CD4-positive, alpha-beta T cell treated with Interleukin-21 for 1 hour (primary cell): Measurements from ENCODE around the gene JARID2.

Experiments
- DNase-seq: peaks from one replicate; pipeline ENCODE4 v3.0.0-alpha.2; 2020

JARID2 gene

DNA sequence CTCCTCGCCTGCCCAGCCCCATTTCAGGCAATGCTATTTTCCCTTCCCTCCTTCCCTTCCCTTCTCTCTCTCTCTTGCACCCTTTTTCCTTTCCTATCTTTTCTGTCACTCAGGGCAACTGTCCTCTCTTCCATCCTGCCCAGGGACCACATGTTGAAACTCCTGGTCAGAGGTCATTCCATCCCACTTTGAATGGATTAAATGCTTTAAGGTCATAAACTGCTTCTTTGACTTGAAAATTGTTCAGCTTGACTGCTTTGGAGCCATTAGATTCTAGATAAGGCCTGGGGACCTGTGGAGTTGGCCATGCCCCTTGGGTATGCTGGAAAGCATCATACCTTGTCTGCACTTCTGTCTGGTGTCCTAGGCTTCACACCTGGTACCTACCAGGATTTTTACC is 310.8 kb downstream of the JARID2 start:
- no peak for DNase-seq

DNA sequence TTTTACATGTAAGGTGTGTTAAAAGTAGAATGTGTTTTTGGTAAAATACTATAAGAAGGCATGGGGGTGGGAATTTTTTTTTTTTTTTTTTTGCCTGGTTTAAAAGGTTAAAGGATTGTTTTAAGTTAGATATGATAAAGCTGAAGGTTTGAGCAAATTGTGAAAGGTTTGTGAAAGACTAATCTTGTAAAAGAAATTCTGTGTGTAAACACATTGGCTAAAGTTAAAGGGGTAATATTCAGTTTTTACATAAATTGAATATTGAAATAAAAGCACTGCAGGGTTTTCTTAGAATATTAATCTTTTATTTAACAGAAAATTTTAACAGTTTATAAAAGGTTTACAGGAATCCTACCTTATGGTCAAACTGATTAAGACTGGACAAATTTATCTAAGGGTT is 311.3 kb downstream of the JARID2 start:
- no peak for DNase-seq

DNA sequence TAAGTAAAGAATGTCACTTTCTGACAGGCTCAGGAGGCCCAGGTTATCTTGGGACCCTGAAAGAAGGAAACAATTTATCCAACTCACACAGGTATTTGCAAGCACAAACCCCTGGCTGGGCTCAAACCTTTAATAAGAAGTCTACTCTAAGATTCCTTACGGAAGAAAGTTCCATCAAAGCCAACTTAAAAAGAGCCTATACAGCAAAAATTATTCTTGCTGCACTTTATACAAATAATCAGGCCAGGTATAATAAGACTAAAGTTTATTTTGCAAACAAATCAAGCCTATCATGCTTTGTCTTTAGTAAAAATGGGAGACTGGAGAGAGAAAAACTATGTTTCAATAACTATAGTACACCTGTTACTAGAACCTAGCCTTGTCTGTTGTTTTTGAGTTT is 314.8 kb downstream of the JARID2 start:
- DNase-seq, result no peak

DNA sequence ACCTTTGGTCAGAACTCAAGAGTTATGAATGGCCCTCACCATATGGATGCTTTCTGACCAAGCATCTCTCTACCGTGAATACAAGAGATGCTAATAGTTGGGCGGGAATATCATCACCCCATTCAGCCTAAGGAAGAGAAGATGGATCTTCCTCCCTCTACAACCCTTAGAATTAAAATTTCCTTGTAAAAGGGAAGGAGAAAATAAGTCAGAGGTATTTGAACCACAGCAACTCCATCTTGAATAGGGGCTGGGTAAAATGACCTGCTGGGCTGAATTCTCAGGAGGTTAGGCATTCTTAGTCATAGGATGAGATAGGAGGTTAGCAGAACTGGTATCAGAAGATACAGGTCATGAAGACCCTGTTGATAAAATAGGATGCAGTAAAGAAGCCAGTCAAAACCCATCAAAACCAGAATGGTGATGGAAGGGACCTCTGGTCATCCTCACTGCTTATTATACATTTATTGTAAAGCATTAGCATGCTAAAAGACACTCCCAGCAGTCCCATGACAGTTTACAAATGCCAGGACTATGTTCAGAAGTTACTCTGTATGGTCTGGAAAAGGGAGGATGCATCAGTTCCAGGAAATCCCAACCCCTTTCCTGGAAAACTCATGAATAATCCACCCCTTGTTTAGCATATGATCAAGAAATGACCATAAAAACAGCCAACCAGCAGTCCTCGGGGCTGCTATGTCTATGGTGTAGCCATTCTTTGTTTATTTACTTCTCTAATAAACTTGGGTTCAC is 315.8 kb downstream of the JARID2 start:
- DNase-seq, result no peak

DNA sequence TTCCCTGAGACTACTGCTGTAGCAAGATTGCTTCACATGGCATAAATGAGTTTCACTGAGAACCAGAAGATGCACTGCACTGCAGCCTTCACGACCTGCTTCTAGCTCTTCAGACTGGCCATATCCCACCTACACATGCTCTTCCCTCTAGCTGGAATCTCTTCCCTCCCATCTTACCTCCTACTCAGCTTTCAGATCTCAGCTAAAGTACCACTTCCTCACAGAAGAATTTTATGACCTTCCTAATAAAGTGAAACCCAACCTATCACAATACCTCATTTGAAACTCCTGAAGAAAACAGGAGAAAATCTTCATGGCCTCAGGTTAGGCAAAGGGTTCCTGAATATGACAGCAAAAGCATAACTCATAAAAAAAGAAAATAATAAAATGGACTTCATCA is 317.1 kb downstream of the JARID2 start:
- DNase-seq, result no peak

DNA sequence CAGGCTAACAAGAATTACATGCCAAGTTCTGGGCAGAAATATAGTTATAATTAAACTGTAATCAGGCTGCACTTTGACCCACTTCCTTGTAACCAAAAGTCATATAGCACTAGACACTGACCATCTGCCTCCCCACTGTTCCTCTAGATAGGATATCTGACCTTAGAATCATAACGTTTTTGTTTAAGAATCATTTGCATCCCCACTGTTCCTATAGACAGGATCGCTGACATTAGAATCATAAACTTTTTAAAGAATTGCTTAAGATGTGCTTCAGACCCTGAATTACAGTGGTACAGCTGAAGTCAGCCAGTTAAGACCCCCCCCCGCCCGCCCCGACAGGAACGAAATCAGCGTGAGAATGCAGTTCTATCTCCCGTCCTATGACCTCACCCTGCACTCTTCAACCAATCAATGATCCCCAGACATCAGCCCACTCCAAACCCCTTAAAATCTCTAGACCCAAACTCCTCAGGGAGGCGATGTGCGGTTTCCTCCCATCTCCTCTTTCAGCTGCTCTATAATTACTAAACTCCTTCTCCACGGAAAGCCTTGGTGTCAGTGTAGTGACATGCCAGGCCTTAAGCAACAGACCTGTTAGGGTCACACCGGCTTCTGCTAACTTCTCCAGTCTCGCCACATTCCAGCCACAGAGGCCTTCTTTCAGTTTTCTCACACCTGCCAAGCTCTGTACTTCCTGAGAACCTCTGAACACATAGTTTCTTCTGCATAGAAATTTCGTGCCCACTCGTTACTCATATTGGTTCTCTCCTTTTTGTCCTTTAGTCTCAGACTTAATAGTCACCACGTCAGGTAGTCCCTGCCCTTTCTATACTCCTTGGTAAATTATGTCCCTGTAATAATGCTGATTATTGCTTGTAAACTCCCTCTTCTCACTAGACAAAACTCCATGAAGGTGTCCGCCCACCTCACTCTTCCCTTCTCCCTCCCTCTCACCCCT is 323.4 kb downstream of the JARID2 start:
- no peak for DNase-seq

DNA sequence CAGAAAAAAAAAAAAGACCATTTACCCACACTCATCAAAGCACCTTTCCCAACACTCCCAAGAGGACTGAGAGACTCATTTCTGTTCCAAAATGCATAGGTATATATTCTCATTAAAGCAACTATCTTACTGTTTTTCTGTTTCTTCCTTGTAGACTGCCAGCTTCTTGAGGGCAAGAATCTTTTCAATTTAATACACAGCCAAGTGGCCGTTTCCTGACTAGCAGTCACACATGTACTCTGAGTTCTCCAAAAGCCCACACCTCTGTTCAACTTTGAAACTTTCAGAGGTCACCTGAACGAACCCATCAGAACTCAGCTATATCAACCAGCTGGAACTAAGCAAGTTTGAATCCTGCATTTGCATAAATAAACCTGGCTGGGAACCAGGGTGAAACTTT is 324.3 kb downstream of the JARID2 start:
- DNase-seq, result no peak
